Activated CD8-positive, alpha-beta memory T cell treated with anti-CD3 and anti-CD28 coated beads for 24 hours (primary cell): ENCODE data around the gene CAPN11.
A peak's percentile ranks its signal among the peaks of the same experiment; 100 is the strongest.

Experiments used
- DNase-seq: peaks from one replicate; pipeline ENCODE4 v3.0.0-alpha.2; 2020

CAPN11 gene

DNA sequence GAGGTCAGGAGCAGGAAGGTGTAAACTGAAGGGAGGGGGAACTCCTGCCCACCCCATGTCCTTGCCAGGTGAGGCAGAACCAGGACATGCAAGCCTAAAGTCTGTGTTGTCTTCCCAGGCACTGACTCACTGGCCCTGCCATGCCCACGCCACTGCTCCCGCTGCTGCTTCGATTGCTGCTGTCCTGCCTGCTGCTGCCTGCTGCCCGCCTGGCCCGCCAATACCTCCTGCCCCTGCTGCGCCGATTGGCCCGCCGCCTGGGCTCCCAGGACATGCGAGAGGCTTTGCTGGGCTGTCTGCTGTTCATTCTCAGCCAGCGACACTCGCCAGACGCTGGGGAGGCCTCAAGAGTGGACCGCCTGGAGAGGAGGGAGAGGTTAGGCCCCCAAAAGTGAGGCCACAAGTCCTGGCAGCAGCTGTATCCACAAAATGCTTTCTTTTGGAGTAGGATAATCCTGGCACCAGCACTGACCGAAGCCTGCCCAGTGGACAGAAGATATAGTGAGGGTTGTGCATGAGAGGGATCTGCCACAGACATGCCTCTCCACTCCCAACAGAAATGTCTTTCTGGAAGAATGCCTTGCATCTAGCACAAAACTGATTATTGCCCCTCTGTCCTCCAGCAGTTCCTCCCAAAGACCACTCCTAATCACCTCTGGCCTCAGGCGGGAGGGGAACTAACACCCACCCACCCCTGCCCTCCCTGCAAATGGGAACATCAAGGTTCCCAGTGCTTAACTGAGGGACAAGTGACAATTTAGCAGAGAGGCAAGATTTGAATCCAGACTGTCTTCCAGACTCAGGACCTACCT is 58.9 kb downstream of the CAPN11 start:
- no peak for DNase-seq

DNA sequence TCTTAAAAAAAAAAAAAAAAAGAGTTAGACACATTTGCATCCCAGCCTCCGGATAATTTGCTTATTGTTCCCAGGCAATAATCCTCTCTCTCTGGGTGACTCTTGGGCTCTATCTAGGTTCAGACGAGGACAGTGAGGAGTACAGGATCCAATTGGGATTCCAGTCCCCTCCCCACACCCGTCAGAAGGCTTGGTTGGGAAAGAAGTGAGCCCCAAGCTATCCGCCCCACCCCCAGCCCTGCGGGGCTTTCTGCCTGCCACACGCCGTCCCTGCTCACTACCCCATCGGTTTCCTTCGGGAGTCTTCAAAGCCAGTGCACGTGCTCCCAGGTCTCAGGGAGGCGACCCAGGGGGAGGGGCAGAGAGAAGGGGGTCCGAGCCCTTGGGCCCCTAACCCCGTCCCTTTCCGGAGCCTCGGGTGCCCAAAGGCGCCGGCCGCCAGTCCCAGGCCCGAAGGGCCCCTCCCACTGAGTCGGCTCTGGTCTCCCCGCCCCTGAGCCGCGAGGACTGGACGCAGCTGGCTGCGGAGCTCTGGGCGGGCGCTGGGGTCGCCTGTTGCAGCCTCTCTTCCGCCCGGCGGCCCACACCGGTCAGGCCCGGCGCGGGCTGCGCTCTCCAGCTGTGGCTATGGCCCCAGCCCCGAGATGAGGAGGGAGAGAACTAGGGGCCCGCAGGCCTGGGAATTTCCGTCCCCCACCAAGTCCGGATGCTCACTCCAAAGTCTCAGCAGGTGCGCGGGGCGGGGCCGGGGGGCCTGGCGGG is 60.6 kb downstream of the CAPN11 start:
- DNase-seq = peak; percentile 74

DNA sequence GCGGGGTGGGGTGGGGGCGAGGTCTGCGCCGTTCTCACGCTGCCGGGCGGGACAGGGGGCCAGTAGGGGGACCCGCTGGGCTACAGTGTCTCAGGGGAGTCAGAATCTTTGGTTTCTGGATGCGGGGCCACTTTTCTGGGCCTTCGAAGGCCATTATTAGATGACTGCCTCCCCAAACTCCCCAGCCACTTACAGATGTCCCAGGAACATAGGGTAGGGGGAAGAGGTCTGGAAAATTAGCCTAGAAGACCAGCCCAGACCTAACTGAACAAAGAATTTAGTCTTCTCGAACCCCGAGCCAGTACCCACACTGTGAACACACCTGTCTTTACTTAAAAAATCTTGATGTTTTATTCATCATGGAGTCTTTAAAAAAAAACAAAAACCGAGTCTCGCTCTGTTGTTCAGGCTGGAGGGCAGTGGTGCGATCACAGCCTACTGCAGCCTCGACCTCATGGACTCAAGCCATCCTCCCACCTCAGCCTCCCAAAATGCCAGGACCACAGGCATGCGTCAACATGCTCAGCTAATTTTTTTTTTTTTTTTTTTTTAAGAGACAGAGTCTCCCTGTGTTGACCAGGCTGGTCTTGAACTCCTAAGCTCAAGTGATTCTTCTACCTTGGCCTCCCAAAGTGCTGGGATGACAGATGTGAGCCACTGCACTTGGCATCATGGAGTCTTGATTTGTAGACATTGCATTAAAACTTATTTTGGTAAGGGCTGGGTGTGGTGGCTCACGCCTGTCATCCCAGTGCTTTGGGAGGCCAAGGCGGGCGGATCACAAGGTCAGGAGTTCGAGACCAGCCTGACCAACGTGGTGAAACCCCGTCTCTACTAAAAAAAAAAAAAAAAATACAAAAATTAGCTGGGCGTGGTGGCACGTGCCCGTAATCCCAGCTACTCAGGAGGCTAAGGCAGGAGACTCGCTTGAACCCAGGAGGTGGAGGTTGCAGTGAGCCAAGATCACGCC is 61.5 kb downstream of the CAPN11 start:
- no peak for DNase-seq

GRCh38 chr6:44220913-44221290 is 62.3 kb downstream of the CAPN11 start:
- no peak for DNase-seq

- DNase-seq = peak; percentile 84
Measured at GRCh38 chr6:44221291-44221960, 62.8 kb downstream of the CAPN11 start.

GRCh38 chr6:44221961-44222335 is 63.3 kb downstream of the CAPN11 start:
- DNase-seq = no peak

DNA sequence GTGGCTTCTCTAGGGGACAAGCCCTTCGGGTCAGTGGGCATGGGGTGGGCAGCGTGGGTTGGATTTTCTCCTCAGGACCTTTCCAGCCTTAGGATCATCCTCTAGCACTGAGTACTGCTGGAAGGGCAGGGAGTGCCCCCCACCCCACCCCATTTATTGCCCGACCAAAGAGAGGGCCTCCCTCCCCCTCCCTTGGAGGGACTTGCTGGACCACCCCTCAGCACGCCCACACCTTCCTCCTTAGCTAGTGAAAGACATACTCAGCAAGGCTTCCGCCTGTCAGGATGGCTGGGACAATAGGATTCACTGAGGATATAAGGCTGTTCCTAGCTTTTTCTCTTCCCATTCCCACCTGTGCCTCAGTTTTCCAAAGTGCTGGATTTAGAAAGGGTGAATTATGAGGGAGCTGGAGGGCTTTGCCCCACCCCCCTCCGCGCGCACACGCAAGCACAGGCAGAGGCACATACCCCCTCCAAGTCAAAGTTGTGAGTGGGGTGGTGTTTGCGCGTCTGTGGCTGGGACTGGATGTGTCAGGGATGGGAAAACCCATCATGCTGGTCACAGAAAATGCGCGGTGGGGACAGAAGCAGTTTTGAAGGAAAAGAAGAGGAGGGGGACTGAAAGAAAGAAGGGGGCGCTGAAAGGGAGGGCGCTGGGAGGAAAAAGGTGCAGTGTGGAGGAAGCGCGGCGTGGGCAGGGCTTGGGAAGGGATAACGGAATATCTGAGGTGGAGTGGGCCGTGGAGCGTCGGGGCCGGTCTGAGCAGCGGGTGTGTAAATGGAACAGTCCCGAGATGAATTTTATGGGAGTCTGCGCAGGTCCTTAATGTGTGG is 64.1 kb downstream of the CAPN11 start:
- DNase-seq = no peak

DNA sequence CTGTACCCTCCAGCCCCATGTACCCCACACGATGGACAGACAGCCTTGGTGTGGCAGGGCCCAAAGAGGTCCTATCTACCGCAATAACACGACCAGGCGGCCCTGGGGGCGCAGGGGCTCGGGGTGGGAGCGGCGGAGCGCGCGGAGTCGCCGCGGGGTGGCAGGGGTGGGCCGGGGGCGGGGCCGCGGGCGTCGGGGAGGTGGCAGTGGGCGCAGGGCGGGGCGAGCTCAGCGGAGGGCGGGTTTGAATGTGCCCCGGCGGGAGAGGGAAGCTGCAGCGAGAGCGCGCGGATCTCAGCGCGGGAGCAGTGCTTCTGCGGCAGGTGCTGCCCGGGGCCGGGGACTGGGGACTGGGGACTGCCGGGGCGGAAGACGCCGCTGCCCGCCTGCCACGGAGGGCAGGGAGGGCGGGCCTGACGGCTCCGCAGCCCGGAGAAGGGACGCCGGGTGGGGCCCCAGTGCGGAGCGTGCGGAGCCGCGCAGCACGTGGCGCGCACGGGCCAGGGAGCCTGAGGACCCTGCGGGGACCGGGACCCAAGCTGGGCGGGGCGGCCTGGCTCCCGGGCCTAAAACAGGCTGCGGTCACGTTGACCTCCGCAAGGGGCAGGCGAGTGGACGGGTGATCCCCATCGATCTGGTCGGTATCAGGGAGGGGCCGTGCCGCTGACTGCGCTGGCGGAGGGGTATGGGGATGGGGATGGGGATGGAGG is 64.9 kb downstream of the CAPN11 start, which contains the start of gene SLC29A1:
Gene SLC29A1, plus strand, starts transcription at position 277 of the 710 bp plus-strand sequence. CDS start 3,719 bp downstream, outside the sequence.
- DNase-seq = peak; percentile 94

DNA sequence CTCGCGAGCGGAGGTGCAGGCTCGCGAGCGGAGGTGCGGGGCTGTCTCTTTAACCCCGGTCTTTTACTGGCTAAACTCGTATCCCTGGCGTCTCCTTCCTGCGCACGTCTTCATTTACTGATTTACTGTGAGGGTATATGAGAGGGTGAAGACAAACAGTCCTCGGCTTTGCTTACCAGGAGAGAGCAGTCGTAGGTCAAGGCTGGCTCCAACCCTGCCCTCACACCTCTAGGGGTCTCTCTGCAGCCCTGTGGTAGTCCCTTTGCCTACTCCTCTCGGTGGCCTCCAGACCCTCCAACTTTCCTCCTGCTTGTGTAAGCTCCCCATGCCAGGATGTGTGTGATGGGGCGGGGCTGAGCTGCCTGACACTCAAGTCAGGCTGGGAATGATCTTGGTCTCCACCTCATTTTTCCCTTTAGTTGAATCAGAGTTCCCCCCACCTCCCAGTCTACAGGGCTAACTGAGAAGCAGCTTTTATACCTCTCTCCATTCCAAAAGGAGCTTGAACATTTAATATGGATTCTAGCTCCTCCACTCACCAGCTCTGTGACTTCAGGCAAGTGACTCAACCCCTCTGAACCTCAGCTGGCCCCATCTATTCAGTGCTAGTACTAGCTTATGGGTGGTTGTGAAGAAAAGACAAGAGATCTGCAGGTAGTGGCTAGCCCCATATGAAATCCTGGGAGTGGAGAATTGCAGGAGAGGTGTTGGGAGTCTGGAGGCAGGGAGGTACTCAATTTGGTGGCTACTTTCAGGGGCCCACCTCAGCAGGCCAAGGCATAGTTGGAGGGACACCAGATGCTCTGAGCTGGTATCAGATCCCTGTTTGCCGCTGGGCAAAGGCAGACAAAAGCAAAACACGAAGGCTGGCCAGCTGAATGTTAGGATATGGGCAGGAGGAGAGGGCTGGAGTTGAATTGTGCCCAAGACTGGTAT is 65.7 kb downstream of the CAPN11 start:
- no peak for DNase-seq

DNA sequence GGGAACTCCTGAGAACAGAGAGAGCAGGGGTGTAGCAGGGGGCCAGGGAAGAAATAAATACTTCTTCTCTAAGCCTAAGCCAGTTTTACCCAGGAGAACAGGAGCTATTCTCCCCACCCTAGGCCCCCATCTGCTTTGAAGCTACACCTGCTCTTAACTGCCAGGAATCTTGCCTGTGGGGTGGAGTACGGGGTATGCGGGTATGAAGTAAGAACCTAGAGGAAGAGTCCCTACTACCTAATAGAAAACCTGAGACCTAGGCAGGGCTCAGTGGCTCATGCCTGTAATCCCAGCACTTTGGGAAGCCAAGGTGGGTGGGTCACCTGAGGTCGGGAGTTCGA is 66.3 kb downstream of the CAPN11 start:
- no peak for DNase-seq

DNA sequence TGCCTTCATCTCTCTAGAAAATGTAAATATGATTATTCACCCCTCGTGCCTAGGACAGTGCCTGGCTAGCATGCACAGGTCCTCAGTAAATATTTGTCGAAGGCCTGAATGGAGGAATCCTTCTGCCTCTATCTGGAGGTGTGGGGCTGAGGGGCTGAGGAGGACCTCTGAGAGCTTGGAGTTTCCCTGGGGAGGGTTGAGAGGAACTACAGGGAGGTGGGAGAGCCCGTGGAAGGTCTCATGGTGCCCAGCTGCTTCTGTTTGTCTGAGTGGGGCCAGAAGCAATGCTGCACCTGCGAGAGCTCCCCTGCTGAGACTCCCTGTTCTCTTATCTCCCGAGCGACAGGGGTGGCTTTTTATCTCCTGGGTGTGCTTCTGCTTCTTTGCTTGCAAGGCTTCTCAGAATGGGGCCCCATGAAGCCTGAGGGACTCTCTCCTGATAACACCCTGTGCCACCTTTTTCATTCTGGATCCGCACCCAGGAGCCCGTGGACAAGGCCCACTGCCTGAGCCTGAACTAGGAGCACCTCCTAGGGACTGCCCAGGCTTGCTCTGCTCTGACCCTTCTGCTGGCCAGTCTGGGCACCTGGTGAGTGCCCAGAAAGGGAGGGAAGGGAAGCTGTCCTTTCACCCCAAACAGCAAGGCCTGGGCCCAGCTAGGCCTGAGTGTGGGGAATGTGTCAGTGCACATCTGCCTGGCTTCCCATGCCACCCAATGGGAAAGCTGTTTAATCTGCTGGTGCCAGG is 67.1 kb downstream of the CAPN11 start:
- no peak for DNase-seq

DNA sequence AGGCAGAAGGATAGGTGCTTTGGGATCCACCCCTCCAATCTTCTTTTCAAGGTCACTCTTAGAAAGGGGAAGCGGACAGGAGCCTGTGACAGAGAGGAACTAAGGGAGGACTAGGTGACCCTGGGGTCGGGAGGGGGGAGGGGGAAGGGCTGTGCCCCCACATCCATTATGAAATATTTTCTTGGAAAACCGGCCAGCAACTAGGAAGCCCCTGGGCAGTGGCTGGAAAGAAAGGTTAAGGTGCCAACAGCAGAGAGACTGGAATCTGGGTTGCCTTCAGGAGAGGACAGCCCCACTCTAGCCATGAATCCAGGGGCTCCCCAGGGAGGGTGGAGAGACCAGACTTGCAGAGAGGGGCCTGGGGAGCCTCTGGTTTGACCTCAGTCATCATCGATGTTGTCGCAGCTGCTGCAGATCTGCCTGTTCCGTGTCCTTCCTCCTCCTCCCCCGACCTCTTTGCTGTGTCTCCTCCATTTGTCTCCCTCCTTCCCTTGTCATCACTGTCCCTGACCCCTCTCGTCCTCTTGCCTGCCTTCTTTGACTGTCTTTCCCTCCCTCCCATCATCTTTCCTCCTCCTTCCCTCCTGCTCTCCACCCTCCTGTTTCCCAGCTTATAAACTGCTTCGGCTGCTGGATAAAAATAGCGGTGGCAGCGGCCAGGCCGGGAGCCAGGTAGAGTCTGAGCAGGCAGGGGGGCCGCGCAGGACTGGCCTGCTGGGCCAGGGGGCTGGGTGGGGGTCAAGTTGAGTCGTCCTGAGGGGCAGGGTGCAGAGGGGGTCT is 67.9 kb downstream of the CAPN11 start:
- DNase-seq = no peak

- no peak for DNase-seq
Measured at GRCh38 chr6:44227148-44227793, 68.7 kb downstream of the CAPN11 start.

DNA sequence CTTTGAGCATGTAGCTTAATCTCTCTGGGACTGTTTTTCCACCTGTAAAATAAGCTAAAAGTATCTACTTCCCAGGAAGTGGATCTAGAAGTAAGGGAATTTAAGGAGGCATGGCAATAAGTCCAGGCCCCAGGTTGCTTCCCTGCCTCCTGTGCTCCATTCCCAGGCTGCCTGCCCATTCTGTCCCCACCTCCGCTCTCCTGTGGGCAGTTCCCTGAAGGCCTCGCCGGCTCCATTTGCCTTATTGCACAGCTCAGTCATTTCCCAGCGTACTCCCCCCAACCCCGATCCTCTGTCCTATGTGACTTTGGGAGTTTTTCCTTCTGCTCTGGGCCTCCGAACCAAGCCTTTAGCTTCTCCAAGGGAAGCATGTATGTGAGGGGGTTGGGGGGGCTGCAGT is 69.4 kb downstream of the CAPN11 start:
- DNase-seq = no peak

DNA sequence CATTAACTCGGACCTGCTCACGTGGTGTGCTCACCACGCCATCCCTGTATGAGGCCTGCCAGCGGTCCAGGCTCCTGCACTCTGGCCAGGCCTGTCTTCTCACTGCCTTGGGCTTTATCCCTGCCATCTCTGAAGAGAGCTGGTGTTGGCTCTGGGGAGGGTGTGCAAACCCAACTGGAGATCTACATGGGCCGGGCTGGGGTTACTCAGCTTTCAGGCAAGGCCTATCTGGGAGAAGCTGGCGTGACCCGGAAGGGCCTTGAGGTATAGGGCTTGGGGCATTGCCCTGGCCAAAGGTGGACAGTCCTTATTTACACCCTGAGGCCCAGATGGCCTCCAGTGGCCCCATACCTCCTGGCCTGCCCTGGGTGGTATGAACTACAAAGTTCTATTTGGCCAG is 69.8 kb downstream of the CAPN11 start:
- DNase-seq = no peak

DNA sequence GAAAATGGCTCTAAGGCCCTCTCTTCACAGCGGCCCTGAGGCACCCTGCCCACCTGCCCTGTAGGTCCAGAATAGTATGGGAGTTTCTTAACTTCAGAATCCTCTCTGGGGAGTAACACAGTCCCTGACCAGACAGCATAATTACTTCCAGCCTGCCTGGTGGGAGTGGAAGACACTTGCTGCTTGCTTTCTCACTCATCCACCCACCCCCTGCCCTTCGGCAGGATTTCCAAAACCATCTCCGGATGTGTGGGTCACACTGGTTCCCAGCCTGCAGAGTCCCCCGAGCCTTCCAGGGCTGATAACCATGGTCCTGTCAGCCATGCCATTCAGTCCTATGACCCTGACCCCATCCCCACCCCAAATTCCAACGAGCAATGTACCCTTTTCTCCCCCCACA is 70.2 kb downstream of the CAPN11 start:
- DNase-seq = no peak

GRCh38 chr6:44229376-44230033 is 70.9 kb downstream of the CAPN11 start:
- DNase-seq = no peak
